Rectal smooth muscle tissue (tissue), 1 donor: Measurements from ENCODE around the gene SAP30BP.

Source experiments
- H3K27ac ChIP-seq: one replicate; pipeline ENCODE4 v1.7.0; 2013; ENCODE audit warnings: low read depth, low read length, inconsistent platforms
- H3K27me3 ChIP-seq: one replicate; pipeline ENCODE4 v1.7.0; 2013; ENCODE audit warnings: low read length; ENCODE audit not compliant: control insufficient read depth, insufficient read depth
- H3K36me3 ChIP-seq: one replicate; pipeline ENCODE4 v1.7.0; 2013; ENCODE audit warnings: low read length; ENCODE audit not compliant: control insufficient read depth, insufficient read depth
- H3K4me1 ChIP-seq: one replicate; pipeline ENCODE4 v1.7.0; 2013; ENCODE audit warnings: low read length; ENCODE audit not compliant: control insufficient read depth, insufficient read depth
- H3K4me3 ChIP-seq: one replicate; pipeline ENCODE4 v1.7.0; 2013; ENCODE audit warnings: low read length
- H3K9ac ChIP-seq: one replicate; pipeline ENCODE4 v1.7.0; 2013; ENCODE audit warnings: low read length

The SAP30BP gene

GRCh38 chr17:75757086-75757681, 90.0 kb downstream of the SAP30BP start:
- peaks cover 17% of the 10 kb centered on the region for H3K36me3 ChIP-seq
- no peak overlapping the region for H3K9ac ChIP-seq
- H3K4me3 ChIP-seq = no peak overlapping the region
- H3K27me3 ChIP-seq = no peaks in the 10 kb centered on the region
- H3K4me1 ChIP-seq = peaks cover 9% of the 10 kb centered on the region
- no peak overlapping the region for H3K27ac ChIP-seq
